Kidney (tissue), 14 donors: ENCODE data around the gene FAM131A. TPM values are rescaled to one million over a fixed set of nuclear protein-coding genes. Genes with fewer than 3 reads are reported as not detected.

ENCODE experiments used
- DNase-seq, 5 donors: peaks; one replicate each; pipeline ENCODE4 v3.0.0-alpha.2; 2013 to 2020
- FAIRE-seq: peaks from 2 replicates; lab custom pipeline; 2012; peaks lifted over from hg19 to GRCh38; lab: Jason Lieb, UNC
- H3K27ac ChIP-seq, 2 donors: one replicate each; pipeline ENCODE4 v1.7.0; 2013; ENCODE audit warnings: low read depth in 2 of 2, low read length in 2 of 2, inconsistent platforms in 1 of 2
- H3K27me3 ChIP-seq: one replicate; pipeline ENCODE4 v1.7.1; 2013; ENCODE audit warnings: low read length, inconsistent platforms; ENCODE audit not compliant: control insufficient read depth, insufficient read depth
- H3K36me3 ChIP-seq, 3 donors: one replicate each; pipeline versions ENCODE4 v1.7.0 to v1.7.1; 2013; ENCODE audit warnings: low read length in 3 of 3, control low read depth in 1 of 3, inconsistent platforms in 1 of 3; ENCODE audit not compliant: insufficient read depth in 3 of 3, control insufficient read depth in 2 of 3
- H3K4me1 ChIP-seq, 3 donors: one replicate each; pipeline versions ENCODE4 v1.7.0 to v1.7.1; 2013; ENCODE audit warnings: low read length in 3 of 3, inconsistent platforms in 1 of 3, low read depth in 1 of 3; ENCODE audit not compliant: control insufficient read depth in 2 of 3, insufficient read depth in 2 of 3
- H3K4me3 ChIP-seq, 3 donors: one replicate each; pipeline versions ENCODE4 v1.7.0 to v1.8.1; 2013; ENCODE audit warnings: low read length in 3 of 3, control low read depth in 1 of 3, inconsistent platforms in 1 of 3
- H3K9ac ChIP-seq, 3 donors: one replicate each; pipeline versions ENCODE4 v1.7.0 to v1.7.1; 2013; ENCODE audit warnings: low read length in 3 of 3, control low read depth in 1 of 3, inconsistent platforms in 1 of 3
- H3K9me3 ChIP-seq, 3 donors: one replicate each; pipeline versions ENCODE4 v1.7.0 to v1.7.1; 2013; ENCODE audit warnings: low read length in 3 of 3, control low read depth in 1 of 3, inconsistent platforms in 1 of 3; ENCODE audit not compliant: control insufficient read depth in 2 of 3, insufficient read depth in 1 of 3
- CTCF ChIP-seq: IDR thresholded peaks from 3 replicates; pipeline ENCODE4 v1.5.1; 2012; ENCODE audit warnings: mild to moderate bottlenecking, moderate library complexity, borderline replicate concordance; ENCODE audit not compliant: insufficient read depth; ENCODE audit errors: extremely low read depth
- intact Hi-C: fragments of 100-400 bp; cut with DNase I; formaldehyde crosslinking; loops from one replicate; pipeline ENCODE4 v1.11.1; 2022
- polyA plus RNA-seq: library from polyadenylated mRNA; stranded (reverse); fragments of 350-450 nt; fragmentation: Illumina TruSeq; extraction: RNeasy Lipid Tissue Mini Kit (QIAGEN cat#74804); gene quantifications from one replicate; pipeline ENCODE4 v1.2.3, GENCODE V29; 2014; ENCODE audit warnings: low read depth, low replicate concordance; ENCODE audit not compliant: insufficient read depth
- total RNA-seq: library from RNA; stranded (reverse); fragmentation: NEBNext Ultra II Directional; extraction: Animal tissue kit (Norgen Biotek cat#: 25700); gene quantifications from one replicate; pipeline ENCODE4 v1.2.1, GENCODE V29; 2021
- donor health status: control.
- donor health status: control.
- donor health status: control.
- donor health status: control.
- donor health status: control.
- donor health status: DM: yes; HTN: yes; CAD: no.
- donor health status: Normal renal cell carcinoma (clear cell type).

FAM131A gene
- total and polyA plus RNA-seq, 2 donors from 2014 or later, result 14.0 to 20.1 TPM

DNA sequence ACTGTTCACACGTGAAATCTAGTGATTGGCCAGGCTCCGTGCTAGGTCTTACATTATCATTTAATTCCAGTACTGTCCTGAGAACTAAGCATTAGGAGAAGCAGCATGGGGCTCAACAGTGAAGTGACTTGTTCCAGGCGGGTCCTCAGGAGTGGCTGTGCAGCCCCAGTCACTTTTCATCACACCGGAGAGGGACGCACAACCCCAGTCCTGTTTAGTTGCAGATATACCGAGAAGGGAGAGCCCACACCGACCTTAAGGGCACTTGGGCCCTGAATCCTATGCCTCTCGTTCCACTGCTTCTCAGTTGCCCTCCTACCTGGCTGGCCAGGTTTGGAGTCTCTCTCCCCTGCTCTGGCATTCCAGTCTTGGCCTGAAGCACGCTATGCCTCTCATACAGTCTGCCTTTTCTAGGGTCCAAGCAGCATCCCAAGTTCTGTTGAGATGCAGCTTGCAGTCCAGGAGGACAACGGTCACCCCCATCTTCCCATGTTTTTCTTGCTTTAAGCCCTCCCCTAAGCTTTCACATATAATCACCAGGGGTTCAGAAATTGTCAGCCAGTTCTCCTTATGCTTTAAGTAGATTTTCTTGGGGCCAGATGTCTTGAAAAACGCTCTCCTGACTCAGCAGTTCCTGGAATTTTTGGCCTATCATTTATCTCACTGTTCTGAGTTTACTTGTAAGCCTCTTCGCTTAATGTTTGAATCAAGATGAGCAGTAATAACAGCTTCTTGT lies 10.1 kb downstream of the FAM131A start:
- DNase-seq, result no peak
- Histone ChIP-seq H3K27me3 (no peaks in the 10 kb centered on the region), H3K4me1 (peaks cover 0 to 8% (median 4%) of the 10 kb centered on the region in 3 donors), H3K4me3 (no peak overlapping the region), H3K9me3 (no peaks in the 10 kb centered on the region), H3K36me3 (peaks cover 1 to 5% (median 4%) of the 10 kb centered on the region in 3 donors), H3K27ac (no peak overlapping the region), H3K9ac (no peak overlapping the region)
- intact Hi-C loops, result no loop called here
- no peak for FAIRE-seq
- TF ChIP-seq CTCF, result no peak

DNA sequence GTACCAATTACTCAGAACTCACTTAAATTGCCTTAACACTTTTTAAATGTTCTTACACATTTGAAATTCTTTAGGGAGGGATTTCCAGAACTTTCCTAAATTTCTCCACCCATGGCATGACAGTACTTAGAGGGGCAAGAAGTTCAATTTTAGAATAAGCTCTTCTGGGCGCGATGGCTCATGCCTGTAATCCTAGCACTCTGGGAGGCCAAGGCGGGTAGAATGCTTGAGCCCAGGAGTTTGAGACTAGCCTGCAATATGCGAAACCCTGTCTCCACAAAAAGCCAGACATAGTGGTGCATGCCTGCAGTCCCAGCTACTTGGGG lies 10.6 kb downstream of the FAM131A start:
- TF ChIP-seq CTCF, result no peak
- no peak for FAIRE-seq
- Histone ChIP-seq H3K4me3 (no peak overlapping the region), H3K9ac (no peak overlapping the region), H3K36me3 (no peaks in the 10 kb centered on the region), H3K27me3 (no peaks in the 10 kb centered on the region), H3K4me1 (peaks cover 0 to 8% (median 4%) of the 10 kb centered on the region in 3 donors), H3K27ac (no peak overlapping the region), H3K9me3 (no peaks in the 10 kb centered on the region)
- intact Hi-C loops, result no loop called here
- no peak for DNase-seq

- DNase-seq (peak in 3 of 5 donors; percentile 32 to 47 (median 34)), FAIRE-seq (no peak)
- H3K36me3 ChIP-seq, result no peaks in the 10 kb centered on the region
- H3K27me3 ChIP-seq, result no peaks in the 10 kb centered on the region
- peak overlapping the region in 1 of 3 donors; percentile 15 for H3K9ac ChIP-seq
- H3K4me1 ChIP-seq, result peaks cover 0 to 8% (median 4%) of the 10 kb centered on the region in 3 donors
- TF ChIP-seq CTCF, result no peak
- H3K4me3 ChIP-seq, result no peak overlapping the region
- no peaks in the 10 kb centered on the region for H3K9me3 ChIP-seq
- H3K27ac ChIP-seq, result no peak overlapping the region
- intact Hi-C loops, result no loop called here
These were observed 12.4 kb downstream of the FAM131A start for GRCh38 chr3:184349563-184350470.
